Mucosa of stomach (tissue), 1 donor: Measurements from ENCODE around the gene TAF1B.

Experiments used
- H3K27me3 ChIP-seq: one replicate; pipeline ENCODE4 v1.7.0; 2013; ENCODE audit warnings: mild to moderate bottlenecking, low read length; ENCODE audit not compliant: control insufficient read depth, insufficient read depth
- H3K36me3 ChIP-seq: one replicate; pipeline ENCODE4 v1.7.0; 2013; ENCODE audit warnings: low read length; ENCODE audit not compliant: control insufficient read depth, insufficient read depth
- H3K4me1 ChIP-seq: one replicate; pipeline ENCODE4 v1.7.0; 2013; ENCODE audit warnings: mild to moderate bottlenecking, low read length; ENCODE audit not compliant: control insufficient read depth, insufficient read depth
- H3K4me3 ChIP-seq: one replicate; pipeline ENCODE4 v1.7.0; 2013; ENCODE audit warnings: low read length
- H3K9ac ChIP-seq: one replicate; pipeline ENCODE4 v1.7.0; 2013; ENCODE audit warnings: mild to moderate bottlenecking, low read length, moderate library complexity
- H3K9me3 ChIP-seq: one replicate; pipeline ENCODE4 v1.7.0; 2013; ENCODE audit warnings: mild to moderate bottlenecking, low read length, moderate library complexity; ENCODE audit not compliant: control insufficient read depth
- donor health status: Pancreatic carcinoma.

The TAF1B gene

DNA sequence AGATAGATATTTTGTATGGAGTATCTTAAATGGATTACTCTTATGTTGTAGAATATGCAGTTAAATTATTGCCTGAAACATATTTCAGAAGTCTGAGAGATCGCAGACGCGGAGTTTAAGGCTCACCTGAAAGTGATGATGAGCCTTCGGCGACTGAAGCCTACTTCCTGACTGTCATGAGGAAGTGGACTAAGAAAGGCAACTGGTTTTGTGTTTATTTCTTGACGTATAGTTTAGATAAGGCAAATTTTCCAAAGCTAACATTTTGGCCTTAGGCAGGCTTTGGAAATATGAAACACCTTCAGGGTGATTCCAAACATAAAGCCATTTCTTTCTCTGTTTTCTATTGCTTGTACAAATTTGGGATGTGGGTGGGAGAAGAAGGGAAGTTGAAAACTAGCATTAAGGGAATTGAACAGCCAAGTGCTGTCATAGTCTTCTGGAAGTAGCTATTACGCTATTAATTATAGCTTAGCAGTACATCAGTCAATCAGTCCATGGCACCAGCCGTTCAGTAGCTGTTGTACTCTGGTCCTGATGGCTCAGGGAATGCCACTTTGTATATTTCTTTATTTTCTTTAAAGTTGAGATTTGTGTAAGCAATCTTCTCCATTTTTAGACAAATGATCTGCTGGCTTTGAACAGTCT lies 109.7 kb downstream of the TAF1B start:
- H3K4me1 ChIP-seq, result peaks cover 7% of the 10 kb centered on the region
- peaks cover 19% of the 10 kb centered on the region for H3K27me3 ChIP-seq
- no peaks in the 10 kb centered on the region for H3K9me3 ChIP-seq
- H3K9ac ChIP-seq, result no peak overlapping the region
- H3K36me3 ChIP-seq, result no peaks in the 10 kb centered on the region
- no peak overlapping the region for H3K4me3 ChIP-seq

DNA sequence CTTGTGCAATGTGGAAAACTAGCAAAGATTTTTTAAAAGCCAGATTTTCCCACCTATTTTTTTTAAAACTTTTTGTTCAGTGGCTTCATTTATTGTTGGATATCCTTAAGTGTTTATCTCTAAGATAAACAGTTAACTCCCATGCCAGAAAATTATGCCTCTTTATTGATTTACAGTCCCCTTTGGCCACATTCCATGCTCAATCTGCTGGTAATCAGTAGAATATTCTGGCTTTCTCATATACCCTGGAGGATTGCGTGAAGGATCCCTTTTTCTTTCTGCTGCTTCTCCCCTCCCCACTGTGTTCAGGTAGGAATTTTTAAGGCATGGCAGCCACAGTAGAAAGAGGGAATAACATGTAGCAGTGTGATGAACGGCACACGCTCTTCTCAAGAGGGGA lies 110.9 kb downstream of the TAF1B start:
- Histone ChIP-seq H3K4me3 (no peak overlapping the region), H3K4me1 (peaks cover 7% of the 10 kb centered on the region), H3K27me3 (peaks cover 19% of the 10 kb centered on the region), H3K9me3 (no peaks in the 10 kb centered on the region), H3K9ac (no peak overlapping the region), H3K36me3 (no peaks in the 10 kb centered on the region)

DNA sequence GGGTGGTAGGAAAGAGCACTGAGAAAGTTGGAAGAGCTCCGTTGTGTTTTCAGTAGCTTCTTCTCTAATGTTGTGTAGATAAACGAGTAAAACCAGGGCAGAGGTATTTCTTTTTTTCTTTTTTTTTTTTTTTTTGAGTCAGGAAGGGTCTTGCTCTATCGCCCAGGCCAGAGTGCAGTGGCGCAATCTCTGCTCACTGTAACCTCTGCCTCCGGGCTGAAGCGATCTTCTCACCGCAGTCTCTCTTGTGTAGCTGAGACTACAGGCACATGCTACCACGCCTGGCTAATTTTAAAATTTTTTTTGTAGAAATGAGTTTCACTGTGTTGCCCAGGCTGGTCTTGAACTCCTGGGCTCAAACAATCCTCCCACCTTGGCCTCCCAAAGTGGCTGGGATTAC lies 114.8 kb downstream of the TAF1B start:
- H3K4me3 ChIP-seq, result no peak overlapping the region

DNA sequence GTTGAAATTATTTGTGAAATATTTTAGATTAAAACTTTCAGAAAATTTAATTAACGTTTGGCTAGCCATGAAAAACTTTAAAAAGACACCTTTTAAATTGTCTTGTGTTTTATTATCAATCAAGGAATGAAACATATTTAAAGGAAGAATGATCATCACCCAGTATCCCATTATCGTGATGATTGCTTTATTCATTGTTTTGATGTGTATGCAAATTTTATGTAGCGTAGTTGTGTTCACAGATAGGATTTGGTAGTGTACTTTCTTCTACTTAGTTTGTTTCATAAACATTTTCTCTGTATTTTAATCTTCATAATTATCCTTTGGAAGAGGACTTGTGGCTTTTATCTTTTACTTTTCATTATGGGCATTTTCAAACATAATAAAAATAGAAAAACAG lies 116.0 kb downstream of the TAF1B start:
- no peaks in the 10 kb centered on the region for H3K4me1 ChIP-seq
- no peaks in the 10 kb centered on the region for H3K9me3 ChIP-seq
- H3K27me3 ChIP-seq, result no peaks in the 10 kb centered on the region
- no peak overlapping the region for H3K9ac ChIP-seq
- H3K4me3 ChIP-seq, result no peak overlapping the region
- H3K36me3 ChIP-seq, result no peaks in the 10 kb centered on the region

More for the DNA sequence above, 114.8 kb downstream of the TAF1B start:
- Histone ChIP-seq H3K4me1 (no peaks in the 10 kb centered on the region), H3K36me3 (no peaks in the 10 kb centered on the region), H3K9ac (no peak overlapping the region), H3K9me3 (no peaks in the 10 kb centered on the region), H3K27me3 (no peaks in the 10 kb centered on the region)

DNA sequence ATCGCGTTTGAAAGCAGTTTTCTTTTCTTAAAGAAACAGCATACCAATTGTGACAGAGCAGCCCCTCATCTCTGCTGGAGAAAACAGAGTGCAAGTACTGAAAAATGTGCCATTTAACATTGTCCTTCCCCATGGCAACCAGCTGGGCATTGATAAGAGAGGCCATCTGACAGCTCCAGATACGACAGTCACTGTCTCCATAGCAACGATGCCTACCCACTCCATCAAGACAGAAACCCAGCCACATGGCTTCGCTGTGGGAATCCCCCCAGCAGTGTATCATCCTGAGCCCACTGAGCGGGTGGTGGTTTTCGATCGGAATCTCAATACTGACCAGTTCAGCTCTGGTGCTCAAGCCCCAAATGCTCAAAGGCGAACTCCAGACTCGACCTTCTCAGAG lies 117.7 kb downstream of the TAF1B start:
- Histone ChIP-seq H3K9ac (no peak overlapping the region), H3K4me3 (no peak overlapping the region), H3K27me3 (no peaks in the 10 kb centered on the region), H3K36me3 (no peaks in the 10 kb centered on the region), H3K9me3 (no peaks in the 10 kb centered on the region), H3K4me1 (no peaks in the 10 kb centered on the region)

DNA sequence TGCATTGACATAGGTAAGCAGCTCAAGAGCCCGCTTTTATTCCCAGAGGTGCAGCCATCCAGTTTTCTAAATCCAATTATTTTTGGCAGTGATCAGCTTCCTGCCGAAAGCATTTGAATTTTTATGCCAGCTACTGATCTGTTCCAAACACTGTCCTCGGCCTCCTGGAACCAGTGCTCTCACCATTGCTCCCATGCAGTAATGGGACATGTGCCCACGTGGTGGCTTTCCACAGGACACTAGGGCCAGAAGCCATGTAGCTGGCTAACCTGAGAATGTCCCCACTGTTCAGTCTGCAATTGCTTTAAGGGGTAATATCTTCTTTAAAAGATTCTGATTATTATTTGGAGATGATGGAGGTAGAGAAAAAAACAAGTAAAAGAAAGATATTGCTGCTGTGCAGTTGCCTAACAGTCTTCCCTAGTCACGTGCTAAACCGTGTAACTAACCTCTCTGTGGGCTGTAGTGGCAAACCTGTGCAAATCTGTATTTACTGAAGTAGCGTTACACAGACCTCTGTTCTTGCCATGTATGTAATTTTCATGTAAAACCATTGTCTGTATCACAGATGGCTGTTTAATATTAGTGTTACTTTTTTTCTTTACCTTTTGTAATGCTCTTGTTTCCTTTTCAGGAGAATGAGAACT lies 121.2 kb downstream of the TAF1B start:
- Histone ChIP-seq H3K9ac (no peak overlapping the region), H3K27me3 (no peaks in the 10 kb centered on the region), H3K9me3 (no peaks in the 10 kb centered on the region), H3K4me3 (no peak overlapping the region), H3K4me1 (peaks cover 10% of the 10 kb centered on the region), H3K36me3 (no peaks in the 10 kb centered on the region)

DNA sequence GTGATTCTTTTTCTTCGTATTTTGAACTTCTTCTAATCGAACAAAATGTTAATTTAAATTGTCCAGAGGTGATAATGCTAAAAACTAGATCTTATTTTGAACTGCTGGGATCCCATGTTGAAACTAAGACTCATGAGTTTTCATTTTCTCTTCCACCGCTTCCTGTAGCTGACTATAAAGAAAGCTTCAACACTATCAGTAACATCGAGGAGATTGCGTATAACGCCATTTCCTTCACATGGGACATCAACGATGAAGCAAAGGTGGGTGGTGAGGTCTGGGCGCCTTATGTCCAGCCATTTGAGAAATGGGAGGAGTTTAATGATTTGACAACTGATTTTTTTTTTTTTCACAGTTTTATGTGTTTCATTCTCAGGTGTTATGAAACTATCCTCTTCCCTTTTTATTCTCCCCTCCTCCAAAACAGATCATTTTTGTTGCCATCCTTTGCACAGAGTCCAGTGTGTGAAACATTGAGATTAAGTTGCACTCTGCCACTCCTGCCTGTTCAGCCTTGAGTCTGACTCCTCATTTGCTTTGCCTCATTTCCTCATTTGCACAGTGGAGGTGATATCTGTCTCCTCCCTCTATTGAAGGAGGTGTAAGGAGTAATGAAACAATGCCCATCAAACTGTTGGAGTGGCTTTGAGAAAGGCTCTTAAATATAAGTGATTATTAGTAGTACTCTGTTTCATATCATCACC lies 122.0 kb downstream of the TAF1B start:
- H3K9me3 ChIP-seq, result no peaks in the 10 kb centered on the region
- H3K4me1 ChIP-seq, result peaks cover 10% of the 10 kb centered on the region
- H3K9ac ChIP-seq, result no peak overlapping the region
- no peaks in the 10 kb centered on the region for H3K36me3 ChIP-seq
- no peak overlapping the region for H3K4me3 ChIP-seq
- H3K27me3 ChIP-seq, result no peaks in the 10 kb centered on the region

DNA sequence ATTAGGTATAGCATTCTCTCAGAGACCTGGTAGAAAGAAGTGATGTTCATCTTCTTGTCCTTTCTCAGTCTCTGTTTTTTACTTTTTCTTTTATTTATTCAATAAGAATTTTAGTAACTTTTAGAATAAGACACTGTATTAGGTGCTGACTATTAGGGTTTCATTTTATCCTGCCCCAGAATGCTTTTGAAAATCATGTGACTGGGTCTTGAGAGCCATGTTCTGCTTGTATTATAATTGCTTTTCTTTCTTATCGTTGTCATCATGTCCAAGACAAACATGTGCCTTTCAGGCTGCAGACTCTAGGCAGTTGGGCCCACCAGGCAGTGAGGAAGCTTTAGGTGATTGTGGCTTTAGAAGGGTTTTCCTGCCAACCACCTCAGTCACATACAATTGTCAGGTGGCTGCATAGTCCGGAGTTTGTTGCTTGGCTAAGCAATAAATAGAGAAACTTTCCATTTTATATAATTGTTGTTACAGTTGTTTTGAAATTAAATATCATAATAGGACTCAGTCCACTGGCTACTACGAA lies 123.3 kb downstream of the TAF1B start:
- H3K4me3 ChIP-seq, result no peak overlapping the region
- no peaks in the 10 kb centered on the region for H3K9me3 ChIP-seq
- peaks cover 10% of the 10 kb centered on the region for H3K4me1 ChIP-seq
- H3K9ac ChIP-seq, result no peak overlapping the region
- H3K27me3 ChIP-seq, result no peaks in the 10 kb centered on the region
- no peaks in the 10 kb centered on the region for H3K36me3 ChIP-seq

DNA sequence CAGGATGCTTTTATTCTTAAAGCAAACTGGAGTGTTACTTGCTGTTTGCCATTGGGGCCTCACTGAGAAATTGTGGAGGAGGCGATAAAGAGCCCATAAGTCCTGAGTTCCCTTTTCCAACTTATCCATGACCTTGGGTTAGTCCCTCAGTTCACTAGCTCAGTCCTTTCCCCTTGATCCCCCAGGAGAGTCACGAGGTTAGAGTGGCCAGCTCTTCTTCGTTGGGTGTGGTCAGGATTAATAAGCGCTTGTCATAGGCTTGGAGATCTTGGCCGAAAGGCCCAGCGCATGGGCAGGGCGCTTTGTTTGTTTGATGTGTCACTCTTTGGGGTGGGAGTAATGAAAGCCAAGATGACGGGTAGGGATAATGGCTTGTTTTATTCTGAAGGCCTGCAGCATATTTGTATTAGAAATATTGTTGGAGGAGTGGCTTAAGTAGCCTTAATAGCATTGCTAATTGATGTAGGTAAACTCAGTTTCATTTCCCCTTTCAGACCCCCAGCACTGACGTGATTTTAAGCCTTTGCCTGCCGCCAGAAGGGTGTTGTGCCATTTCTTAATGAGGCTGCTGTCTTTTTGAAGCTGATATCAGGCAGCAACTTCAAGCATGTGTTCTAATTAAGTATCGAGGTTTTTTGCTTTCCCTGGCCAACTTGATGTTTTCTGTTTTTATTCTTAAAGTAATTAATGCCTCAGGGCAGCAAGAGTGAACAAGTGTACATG lies 123.9 kb downstream of the TAF1B start:
- H3K9me3 ChIP-seq, result no peaks in the 10 kb centered on the region
- no peaks in the 10 kb centered on the region for H3K36me3 ChIP-seq
- H3K9ac ChIP-seq, result no peak overlapping the region
- no peak overlapping the region for H3K4me3 ChIP-seq
- H3K27me3 ChIP-seq, result no peaks in the 10 kb centered on the region
- peaks cover 12% of the 10 kb centered on the region for H3K4me1 ChIP-seq

DNA sequence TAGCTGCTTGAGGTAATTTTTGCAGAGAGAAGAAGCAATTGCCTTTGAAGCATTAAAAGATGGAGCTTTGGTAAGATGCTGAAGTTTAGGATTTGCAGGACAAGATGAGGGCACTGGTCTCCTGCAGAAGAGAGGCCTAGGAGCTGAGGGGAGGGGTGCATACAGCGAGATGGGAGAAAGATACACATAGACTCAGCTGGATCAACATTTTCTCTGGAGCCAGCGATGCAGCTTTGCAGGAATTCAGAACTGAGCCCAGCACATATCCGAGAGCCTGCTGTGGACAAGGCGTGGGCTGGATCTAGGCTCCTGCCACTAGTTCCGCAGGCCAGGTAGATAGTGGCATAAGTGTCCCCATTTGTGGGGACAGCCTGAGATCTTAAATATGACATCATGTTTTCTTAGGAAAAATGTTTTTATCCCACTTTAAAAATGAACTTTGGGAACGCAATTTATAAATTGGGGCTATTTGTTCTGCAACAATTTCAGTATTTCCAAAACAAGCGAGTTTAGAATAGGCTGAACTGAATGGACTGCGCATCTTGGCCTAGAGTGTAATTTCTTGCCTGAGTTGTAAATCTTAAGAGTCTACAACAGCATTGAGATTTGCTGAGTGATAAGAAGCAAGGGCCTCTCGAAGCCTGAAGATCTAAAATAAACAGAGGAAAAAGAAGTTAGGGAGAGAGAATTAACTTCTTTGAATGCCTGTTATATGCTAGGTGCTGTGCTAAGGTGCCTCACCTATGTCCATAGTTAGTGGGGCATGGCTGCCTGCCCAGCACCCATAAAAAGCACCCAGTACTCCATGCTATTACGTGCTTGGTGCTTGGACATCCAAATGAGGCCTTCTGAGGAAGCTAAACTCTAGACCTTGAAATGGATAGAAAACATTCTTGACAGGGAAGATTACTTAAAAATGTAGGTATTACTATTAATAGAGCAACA lies 125.6 kb downstream of the TAF1B start:
- H3K4me1 ChIP-seq, result peaks cover 23% of the 10 kb centered on the region
- H3K27me3 ChIP-seq, result no peaks in the 10 kb centered on the region
- no peaks in the 10 kb centered on the region for H3K36me3 ChIP-seq
- H3K9me3 ChIP-seq, result no peaks in the 10 kb centered on the region
- H3K9ac ChIP-seq, result no peak overlapping the region
- no peak overlapping the region for H3K4me3 ChIP-seq
